HTERT RPE-1 (cell line): Measurements from ENCODE around the gene GSTM5.
"Not testable (repeated sequence)": the region's sequence is repeated elsewhere in the genome, so short reads cannot be mapped to it uniquely, and the experiment has no call there.

Experiments used
- in situ Hi-C: fragments of 300-500 bp; cut with MboI; formaldehyde crosslinking; loops from 4 replicates; pipeline ENCODE4 v1.14.3; 2020; ENCODE audit warnings: low sequenced_read_pairs

GSTM5 gene

DNA sequence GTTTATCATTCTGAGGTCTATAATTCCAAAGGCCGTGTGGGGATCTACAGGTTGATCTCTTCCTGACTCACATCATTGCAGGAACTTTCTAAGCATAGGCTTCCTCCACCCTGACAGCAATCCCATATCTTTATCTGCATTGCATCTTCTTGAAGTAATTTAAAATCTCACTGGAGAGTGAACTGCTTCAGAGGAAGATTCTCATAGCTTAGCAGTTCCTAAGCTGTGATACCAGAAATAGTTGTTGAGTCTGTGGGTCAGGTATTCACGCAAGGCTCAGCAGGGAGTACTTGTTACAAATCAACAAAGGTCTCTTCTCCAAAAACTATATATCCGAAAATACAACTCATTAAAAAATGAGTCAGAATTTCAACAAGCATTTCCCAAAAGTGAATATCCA is 16.9 kb upstream of the GSTM5 start:
- in situ Hi-C loops = not testable (repeated sequence)

DNA sequence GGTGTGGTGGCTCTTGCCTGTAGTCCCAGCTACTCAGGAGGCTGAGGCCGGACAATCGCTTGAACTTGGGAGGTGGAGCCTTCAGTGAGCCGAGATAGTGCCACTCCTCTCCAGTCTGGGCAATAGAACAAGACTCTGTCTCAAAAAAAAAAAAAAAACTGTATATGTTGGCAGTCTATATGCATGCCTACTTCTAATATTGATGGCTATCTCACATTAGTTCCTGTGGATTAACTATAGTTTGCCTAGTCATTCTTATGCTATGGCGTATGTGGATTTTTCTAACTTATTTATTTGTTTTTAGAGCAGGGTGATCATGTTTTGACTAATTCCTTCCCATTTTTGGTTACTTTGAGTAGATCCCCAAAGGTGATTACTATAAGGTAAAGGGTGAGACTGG is 15.0 kb upstream of the GSTM5 start:
- in situ Hi-C loops = no loop called here

- in situ Hi-C loops = not testable (repeated sequence)
These were observed 14.2 kb upstream of the GSTM5 start for GRCh38 chr1:109697861-109698260.

- in situ Hi-C loops = not testable (repeated sequence)
These were observed 9.1 kb upstream of the GSTM5 start for GRCh38 chr1:109702940-109703339.

- in situ Hi-C loops = no loop called here
These were observed 7.9 kb upstream of the GSTM5 start for GRCh38 chr1:109704173-109704572.

- in situ Hi-C loops = no loop called here
These were observed 6.6 kb upstream of the GSTM5 start for GRCh38 chr1:109705411-109705810.

- in situ Hi-C loops = not testable (repeated sequence)
These were observed 3.1 kb upstream of the GSTM5 start for GRCh38 chr1:109708949-109709348.

- in situ Hi-C loops = not testable (repeated sequence)
These were observed 2.2 kb upstream of the GSTM5 start for GRCh38 chr1:109709822-109710221.

DNA sequence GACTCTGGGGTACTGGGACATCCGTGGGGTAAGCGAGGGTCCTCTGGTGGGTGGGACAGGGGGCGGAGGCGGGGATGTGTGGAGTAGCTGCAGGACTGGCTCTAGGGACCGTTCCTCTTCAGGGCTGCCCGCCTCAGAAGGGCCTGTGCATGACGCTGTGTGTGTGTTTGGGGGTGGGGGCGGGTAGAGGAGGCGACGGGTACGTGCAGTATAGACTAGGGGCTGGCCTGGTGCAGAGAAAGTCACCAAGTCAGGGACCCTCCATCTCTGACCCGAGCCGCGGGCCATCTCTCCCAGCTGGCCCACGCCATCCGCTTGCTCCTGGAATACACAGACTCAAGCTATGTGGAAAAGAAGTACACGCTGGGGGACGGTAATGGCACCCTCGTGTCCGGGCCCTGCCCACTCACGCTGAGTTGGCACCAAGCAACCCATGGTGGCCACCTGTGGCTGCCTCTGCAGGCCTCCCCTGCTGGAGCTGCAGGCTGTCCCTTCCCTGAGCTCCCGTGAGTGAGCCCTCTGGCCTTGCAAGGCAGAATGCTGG is 342 bp downstream of the GSTM5 start:
- in situ Hi-C loops = no loop called here

DNA sequence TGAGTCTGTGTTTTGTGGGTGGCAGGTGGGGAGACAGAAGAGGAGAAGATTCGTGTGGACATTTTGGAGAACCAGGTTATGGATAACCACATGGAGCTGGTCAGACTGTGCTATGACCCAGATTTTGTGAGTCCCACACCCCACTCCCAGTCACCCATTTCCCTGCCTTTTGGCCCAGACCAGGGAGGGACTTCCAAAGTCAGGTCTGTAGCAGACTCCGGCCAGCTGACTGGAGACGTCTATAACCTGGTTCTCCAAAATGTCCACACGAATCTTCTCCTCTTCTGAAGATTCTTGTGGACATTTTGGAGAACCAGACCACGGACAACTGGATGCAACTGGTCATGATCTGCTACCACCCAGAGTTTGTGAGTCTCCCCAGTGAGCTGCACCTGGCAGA is 1.6 kb downstream of the GSTM5 start:
- in situ Hi-C loops = no loop called here

GRCh38 chr1:109714661-109715372 is 2.8 kb downstream of the GSTM5 start:
- in situ Hi-C loops = no loop called here

GRCh38 chr1:109716121-109716520 is 4.1 kb downstream of the GSTM5 start:
- in situ Hi-C loops = no loop called here

GRCh38 chr1:109716570-109717090 is 4.6 kb downstream of the GSTM5 start:
- in situ Hi-C loops = no loop called here

- in situ Hi-C loops = no loop called here
These were observed 5.7 kb downstream of the GSTM5 start for GRCh38 chr1:109717729-109718128.

DNA sequence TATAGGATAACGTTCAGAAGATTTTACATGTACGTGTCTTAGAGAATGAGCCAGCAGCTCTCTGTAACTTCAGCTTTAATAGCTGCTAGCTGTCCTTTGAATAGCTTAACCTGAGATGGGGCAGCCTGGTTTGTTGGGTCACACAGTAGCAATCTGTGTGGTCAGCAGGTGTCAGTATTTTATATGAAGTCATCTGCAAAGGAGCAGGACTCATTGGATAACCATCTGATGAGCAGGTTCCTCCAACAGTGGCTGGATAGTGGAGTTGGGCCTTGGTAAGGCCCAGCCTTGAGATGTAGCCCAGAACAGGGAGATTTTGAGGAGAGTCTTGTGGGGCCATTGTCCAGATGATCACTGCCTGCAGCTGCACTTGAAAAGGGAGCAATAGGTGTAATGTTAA is 6.4 kb downstream of the GSTM5 start:
- in situ Hi-C loops = no loop called here

- in situ Hi-C loops = no loop called here
These were observed 7.3 kb downstream of the GSTM5 start for GRCh38 chr1:109719337-109719837.

DNA sequence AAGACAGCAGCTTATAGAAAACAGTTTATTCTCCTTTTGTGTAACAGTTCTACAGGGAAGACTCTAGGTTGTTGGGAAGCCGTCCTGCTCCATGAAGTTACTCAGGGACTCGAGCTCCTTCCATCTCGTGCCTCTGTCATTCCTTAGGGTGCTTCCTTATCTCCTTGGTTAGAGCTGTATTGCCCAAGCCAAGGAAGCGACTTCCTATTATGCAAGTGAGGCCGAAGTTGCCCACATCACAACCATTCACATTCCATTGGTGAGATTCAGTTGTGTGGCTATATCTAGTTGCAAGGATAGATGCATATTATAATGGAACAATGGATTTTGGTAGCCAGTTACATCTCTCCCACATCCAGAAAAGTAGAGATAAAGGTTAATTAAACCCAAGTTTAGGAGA is 9.0 kb downstream of the GSTM5 start:
- in situ Hi-C loops = no loop called here

- in situ Hi-C loops = no loop called here
These were observed 9.9 kb downstream of the GSTM5 start for GRCh38 chr1:109721971-109722370.

GRCh38 chr1:109722908-109723691 is 11.0 kb downstream of the GSTM5 start:
- in situ Hi-C loops = no loop called here

DNA sequence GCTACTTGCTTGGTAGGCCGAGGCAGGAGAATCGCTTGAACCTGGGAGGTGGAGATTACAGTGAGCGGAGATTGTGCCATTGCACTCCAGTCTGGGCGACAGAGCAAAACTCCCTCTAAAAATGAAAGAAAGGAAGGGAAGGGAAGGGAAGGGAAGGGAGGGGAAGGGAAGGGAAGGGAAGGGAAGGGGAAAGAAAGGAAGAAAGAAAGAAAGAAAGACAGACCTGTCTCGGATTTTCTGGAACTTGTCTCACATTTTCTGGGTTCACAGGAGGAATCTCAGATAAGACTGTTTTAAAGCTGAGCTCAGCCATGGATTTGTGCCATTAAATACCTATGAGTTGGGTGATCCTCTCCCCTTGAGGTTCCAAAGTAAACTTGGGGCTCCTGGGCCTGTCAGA is 12.9 kb downstream of the GSTM5 start:
- in situ Hi-C loops = no loop called here

- in situ Hi-C loops = no loop called here
These were observed 13.5 kb downstream of the GSTM5 start for GRCh38 chr1:109725510-109725909.

- in situ Hi-C loops = no loop called here
These were observed 14.0 kb downstream of the GSTM5 start for GRCh38 chr1:109726007-109726406.
